Effector CD4-positive, alpha-beta T cell (primary cell): ENCODE data around the gene PGAP6.
A peak's percentile ranks its signal among the peaks of the same experiment; 100 is the strongest.
"Not testable (repeated sequence)": the region's sequence is repeated elsewhere in the genome, so short reads cannot be mapped to it uniquely, and the experiment has no call there.

Experiments used
- DNase-seq: peaks from one replicate; pipeline ENCODE4 v3.0.0-alpha.2; 2020

PGAP6 gene

GRCh38 chr16:401468-402348, 19.9 kb upstream of the PGAP6 start, which contains the start of gene DECR2:
Gene DECR2, plus strand, starts transcription at chr16:401885. Its CDS starts 79 bp downstream, at chr16:401964.
- peak; percentile 99 for DNase-seq

GRCh38 chr16:400061-400591, 18.3 kb upstream of the PGAP6 start:
- DNase-seq, result no peak

GRCh38 chr16:399340-400019, 17.7 kb upstream of the PGAP6 start:
- no peak for DNase-seq

GRCh38 chr16:398561-399339, 17.0 kb upstream of the PGAP6 start:
- no peak for DNase-seq

- no peak for DNase-seq
Observed at GRCh38 chr16:397736-398332, 16.1 kb upstream of the PGAP6 start.

GRCh38 chr16:397135-397661, 15.4 kb upstream of the PGAP6 start, which contains the start of gene NME4:
Gene NME4, plus strand, starts transcription at chr16:397199. Its CDS starts 24 bp downstream, at chr16:397223.
- no peak for DNase-seq

GRCh38 chr16:396605-397004, 14.8 kb upstream of the PGAP6 start:
- DNase-seq, result no peak

GRCh38 chr16:396199-396598, 14.4 kb upstream of the PGAP6 start:
- no peak for DNase-seq

GRCh38 chr16:392450-393030, 10.8 kb upstream of the PGAP6 start:
- no peak for DNase-seq

GRCh38 chr16:391885-392335, 10.1 kb upstream of the PGAP6 start:
- DNase-seq, result peak; percentile 61

- DNase-seq, result no peak
Observed at GRCh38 chr16:389352-389751, 7.6 kb upstream of the PGAP6 start.

- not testable (repeated sequence) for DNase-seq
Observed at GRCh38 chr16:387761-388666, 6.2 kb upstream of the PGAP6 start.

GRCh38 chr16:386641-387156, 4.9 kb upstream of the PGAP6 start:
- DNase-seq, result no peak

- peak; percentile 48 for DNase-seq
Observed at GRCh38 chr16:383326-384051, 1.7 kb upstream of the PGAP6 start.

GRCh38 chr16:381012-381788, 578 bp downstream of the PGAP6 start:
- no peak for DNase-seq

GRCh38 chr16:380762-381011, 1.1 kb downstream of the PGAP6 start:
- no peak for DNase-seq

GRCh38 chr16:379961-380761, 1.6 kb downstream of the PGAP6 start:
- DNase-seq, result no peak
